Activated CD8-positive, alpha-beta memory T cell treated with anti-CD3 and anti-CD28 coated beads, Interleukin-2, amount 10 ng/mL, durations not matched to agents 7 days and 5 days (primary cell): ENCODE measurements around the gene MBNL2. TPM values are rescaled to one million over a fixed set of nuclear protein-coding genes. Genes with fewer than 3 reads are reported as not detected.
A peak's percentile ranks its signal among the peaks of the same experiment; 100 is the strongest.
"Not testable (repeated sequence)": the region's sequence is repeated elsewhere in the genome, so short reads cannot be mapped to it uniquely, and the experiment has no call there.

Experiments
- ATAC-seq: fragments of 150-1000 bp; cut with Tn5 transposase; one replicate; pipeline ENCODE4 v1.10.0; 2021; ENCODE audit warnings: moderate library complexity
- CTCF ChIA-PET: fragments of 350-600 bp; sonication (Branson Sonifier 250); formaldehyde crosslinking; loops from one replicate; lab custom pipeline; 2021; ENCODE audit warnings: antibody characterized with exemption; lab: Charles Lee
- DNase-seq: peaks from one replicate; pipeline ENCODE4 v3.0.0-alpha.2; 2020
- H3K27ac Mint-ChIP-seq: one replicate; pipeline ENCODE4 v1.8.0; 2021; ENCODE audit warnings: mild to moderate bottlenecking, mixed read lengths
- H3K27me3 Mint-ChIP-seq: one replicate; pipeline ENCODE4 v1.8.0; 2021; ENCODE audit warnings: mixed read lengths
- H3K36me3 Mint-ChIP-seq: one replicate; pipeline ENCODE4 v1.8.0; 2021; ENCODE audit warnings: mild to moderate bottlenecking, mixed read lengths
- H3K4me1 Mint-ChIP-seq: one replicate; pipeline ENCODE4 v1.8.0; 2021; ENCODE audit warnings: mixed read lengths
- H3K4me3 Mint-ChIP-seq: one replicate; pipeline ENCODE4 v1.8.0; 2021; ENCODE audit warnings: mild to moderate bottlenecking, moderate library complexity, mixed read lengths
- H3K9me3 Mint-ChIP-seq: one replicate; pipeline ENCODE4 v1.8.0; 2022; ENCODE audit warnings: low read depth, mixed read lengths
- total RNA-seq, 2 experiments: library from RNA; stranded (reverse); gene quantifications; one replicate each; pipeline ENCODE4 v1.2.3, GENCODE V29; 2021

Gene MBNL2
- total RNA-seq, 2 experiments from 2014 or later = 9.7 to 13.4 TPM

DNA sequence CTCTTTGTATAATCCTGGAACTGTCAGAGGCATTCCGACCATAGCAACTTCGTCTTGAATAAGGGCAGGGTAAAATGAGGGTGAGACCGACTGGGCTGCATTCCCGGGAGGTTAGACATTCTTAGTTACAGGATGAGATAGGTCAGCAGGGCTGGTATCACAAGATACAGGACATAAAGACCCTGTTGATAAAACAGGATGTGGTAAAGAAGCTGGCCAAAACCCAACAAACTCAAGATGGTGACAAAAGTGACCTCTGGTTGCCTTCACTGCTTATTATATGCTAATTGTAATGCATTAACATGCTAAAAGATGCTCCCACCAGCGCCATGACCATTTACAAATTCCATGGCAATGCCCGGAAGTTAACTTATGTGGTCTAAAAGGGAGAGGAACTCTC lies 27.7 kb upstream of the MBNL2 start:
- CTCF ChIA-PET = no interaction called here
- peaks cover 8% of the 10 kb centered on the region for H3K4me1 Mint-ChIP-seq
- DNase-seq (no peak), ATAC-seq (no peak)
- no peaks in the 10 kb centered on the region for H3K9me3 Mint-ChIP-seq
- no peaks in the 10 kb centered on the region for H3K36me3 Mint-ChIP-seq
- peaks cover 11% of the 10 kb centered on the region for H3K27me3 Mint-ChIP-seq
- H3K4me3 Mint-ChIP-seq = no peak overlapping the region
- H3K27ac Mint-ChIP-seq = no peak overlapping the region

DNA sequence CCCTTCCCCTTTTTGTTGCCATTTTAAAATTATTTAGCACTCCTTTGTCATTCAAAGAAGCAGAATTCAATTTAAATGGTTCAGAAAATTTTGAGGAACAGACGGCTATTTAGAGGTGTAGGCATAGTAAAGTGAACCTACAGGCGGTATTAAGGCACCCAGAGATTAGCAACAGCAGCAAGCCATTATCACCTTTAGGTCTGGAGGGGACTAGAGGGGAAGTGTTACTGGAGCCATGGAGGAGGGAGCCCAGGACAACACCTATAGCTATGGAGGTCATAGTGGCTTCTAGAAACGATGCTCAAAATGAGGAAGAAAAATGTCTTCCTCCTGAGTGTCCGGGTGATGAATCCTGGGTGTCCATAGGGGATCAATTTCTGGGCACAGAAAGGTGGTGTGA lies 25.8 kb upstream of the MBNL2 start:
- CTCF ChIA-PET = no interaction called here
- H3K27me3 Mint-ChIP-seq = peaks cover 15% of the 10 kb centered on the region
- DNase-seq (no peak), ATAC-seq (no peak)
- H3K4me3 Mint-ChIP-seq = no peak overlapping the region
- peaks cover 8% of the 10 kb centered on the region for H3K4me1 Mint-ChIP-seq
- no peaks in the 10 kb centered on the region for H3K9me3 Mint-ChIP-seq
- H3K27ac Mint-ChIP-seq = no peak overlapping the region
- peaks cover 1% of the 10 kb centered on the region for H3K36me3 Mint-ChIP-seq

DNA sequence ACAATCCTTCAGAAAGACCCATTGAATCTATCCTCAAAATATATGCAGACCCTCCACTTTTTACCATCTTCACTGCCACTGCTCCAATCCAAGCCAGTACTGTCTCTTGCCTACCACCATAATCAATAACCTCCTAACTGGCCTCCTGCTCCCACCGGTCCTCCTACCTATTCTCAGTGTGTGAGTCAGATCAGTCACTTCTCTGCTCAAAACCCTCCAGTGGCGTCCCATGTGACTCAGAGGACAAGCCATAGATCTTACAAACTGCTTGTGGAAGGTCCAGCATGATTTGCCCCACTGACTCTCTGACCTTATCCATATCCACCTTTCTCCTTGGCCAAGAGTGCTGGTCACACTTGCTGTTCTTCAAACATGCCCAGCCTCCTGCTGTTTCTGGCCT lies 23.4 kb upstream of the MBNL2 start:
- H3K4me1 Mint-ChIP-seq = peaks cover 3% of the 10 kb centered on the region
- H3K9me3 Mint-ChIP-seq = no peaks in the 10 kb centered on the region
- peaks cover 17% of the 10 kb centered on the region for H3K27me3 Mint-ChIP-seq
- no peak overlapping the region for H3K27ac Mint-ChIP-seq
- no peak for DNase-seq
- H3K4me3 Mint-ChIP-seq = no peak overlapping the region
- ATAC-seq = no peak
- peaks cover 1% of the 10 kb centered on the region for H3K36me3 Mint-ChIP-seq
- CTCF ChIA-PET = no interaction called here

DNA sequence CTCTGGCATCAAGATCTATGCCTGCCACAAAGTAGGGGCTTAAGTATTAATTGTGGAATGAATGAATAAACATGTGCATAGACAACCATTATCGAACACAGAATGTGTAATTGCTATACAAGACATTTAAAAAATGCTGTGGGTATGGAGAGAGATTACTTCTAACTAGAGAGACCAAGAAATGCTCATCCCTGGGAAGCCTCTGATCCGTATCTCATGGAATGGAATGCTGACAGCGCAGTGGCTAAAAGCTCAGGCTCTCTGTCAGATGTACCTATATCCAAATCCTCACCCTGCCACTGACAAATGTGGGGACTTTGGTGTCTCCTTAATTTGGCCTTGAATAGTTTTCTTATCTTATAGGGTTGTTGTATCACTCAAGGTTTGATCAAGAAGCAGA lies 22.7 kb upstream of the MBNL2 start:
- no peaks in the 10 kb centered on the region for H3K4me1 Mint-ChIP-seq
- CTCF ChIA-PET = no interaction called here
- H3K27me3 Mint-ChIP-seq = peaks cover 17% of the 10 kb centered on the region
- H3K9me3 Mint-ChIP-seq = no peaks in the 10 kb centered on the region
- ATAC-seq (no peak), DNase-seq (no peak)
- no peak overlapping the region for H3K4me3 Mint-ChIP-seq
- H3K27ac Mint-ChIP-seq = no peak overlapping the region
- peaks cover 1% of the 10 kb centered on the region for H3K36me3 Mint-ChIP-seq

DNA sequence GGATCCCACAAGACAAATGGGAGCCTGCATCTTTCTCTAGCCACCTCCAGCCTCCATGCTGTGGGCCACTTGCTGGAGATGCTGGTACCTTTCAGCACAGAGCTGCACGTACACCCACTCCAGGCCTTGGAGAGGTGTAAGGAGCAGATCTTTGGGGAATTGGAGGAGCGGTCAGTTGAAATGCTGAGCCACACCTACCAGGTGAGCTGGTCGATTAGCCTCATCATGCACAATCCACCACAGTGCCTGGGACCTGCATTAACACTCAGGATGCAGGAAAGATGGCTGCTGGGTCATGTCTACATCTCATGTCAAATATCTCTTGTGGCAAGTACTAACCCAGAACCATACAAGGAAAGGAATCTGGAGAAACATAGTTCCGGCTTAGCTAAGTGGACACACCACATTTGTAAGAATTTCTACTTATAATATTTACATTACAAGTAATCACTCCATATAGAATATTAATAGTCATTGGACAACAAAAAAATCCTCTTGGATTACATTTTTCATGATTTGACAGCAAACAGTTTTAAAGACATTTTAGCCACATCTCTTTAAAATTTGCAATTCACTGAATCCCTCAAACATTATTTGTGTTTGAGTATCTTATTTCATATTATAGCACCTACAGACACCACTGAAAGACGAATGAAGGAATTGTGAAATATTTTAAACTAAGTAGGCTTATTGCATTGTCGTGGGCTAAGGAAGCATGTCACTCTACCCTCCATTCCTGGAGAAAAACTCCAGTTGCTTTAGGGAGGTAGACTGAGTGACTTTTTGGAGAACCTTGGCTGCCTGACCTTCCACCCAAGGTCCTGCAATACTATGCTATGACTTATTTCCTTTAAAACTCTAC lies 21.8 kb upstream of the MBNL2 start:
- Mint-ChIP-seq H3K9me3 (no peaks in the 10 kb centered on the region), H3K36me3 (peaks cover 1% of the 10 kb centered on the region), H3K4me1 (no peaks in the 10 kb centered on the region), H3K27ac (no peak overlapping the region), H3K27me3 (peaks cover 13% of the 10 kb centered on the region), H3K4me3 (no peak overlapping the region)
- CTCF ChIA-PET = no interaction called here
- DNase-seq = no peak
- no peak for ATAC-seq

DNA sequence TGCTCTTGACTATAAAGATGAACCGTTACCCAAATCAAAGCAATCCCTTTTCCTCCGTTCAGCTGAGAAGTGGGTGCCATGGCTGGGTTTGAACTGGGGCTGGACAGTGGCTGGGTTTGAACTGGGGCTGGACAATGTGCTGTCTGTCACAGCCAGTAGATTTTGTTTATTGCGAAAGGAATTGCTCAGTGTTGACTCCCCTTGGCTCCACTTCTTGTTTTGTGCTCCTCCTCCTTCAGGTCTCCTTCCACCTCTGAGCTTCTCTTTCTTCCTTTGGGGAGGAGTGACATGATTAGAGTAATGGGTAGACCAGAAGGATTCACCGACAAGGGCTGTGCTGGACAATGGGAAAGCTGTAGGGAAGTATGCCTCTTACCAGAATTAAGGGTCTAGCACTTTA lies 19.4 kb upstream of the MBNL2 start:
- Mint-ChIP-seq H3K4me3 (no peak overlapping the region), H3K9me3 (no peaks in the 10 kb centered on the region), H3K27ac (no peak overlapping the region), H3K4me1 (peaks cover 4% of the 10 kb centered on the region), H3K36me3 (peaks cover 5% of the 10 kb centered on the region), H3K27me3 (peaks cover 12% of the 10 kb centered on the region)
- ATAC-seq (no peak), DNase-seq (no peak)
- CTCF ChIA-PET = no interaction called here

DNA sequence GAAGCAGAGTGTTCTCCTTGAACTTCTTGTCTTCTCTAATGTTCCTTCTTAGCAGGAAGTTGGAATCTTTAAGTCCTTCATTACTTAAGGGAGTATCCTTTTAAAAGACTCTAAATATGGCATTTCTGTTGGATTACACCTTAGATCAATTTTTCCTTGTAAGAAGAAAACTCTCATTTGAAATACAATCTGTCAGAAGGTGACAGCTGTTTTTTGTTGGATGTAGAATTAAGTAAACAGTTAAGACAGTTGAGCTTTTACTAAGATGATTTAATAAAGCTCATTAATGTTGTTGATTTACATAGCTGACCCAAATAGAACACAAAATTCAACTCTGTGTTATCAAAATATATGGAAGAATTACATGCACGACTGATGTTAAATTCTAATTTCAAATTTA lies 16.7 kb upstream of the MBNL2 start:
- ATAC-seq (no peak), DNase-seq (no peak)
- Mint-ChIP-seq H3K9me3 (no peaks in the 10 kb centered on the region), H3K27me3 (peaks cover 7% of the 10 kb centered on the region), H3K4me3 (no peak overlapping the region), H3K36me3 (peaks cover 5% of the 10 kb centered on the region), H3K27ac (no peak overlapping the region), H3K4me1 (peaks cover 14% of the 10 kb centered on the region)
- CTCF ChIA-PET = interaction anchor here (1.2 to 1.3 kb wide), 2 partner anchors 17 to 154 kb away, joined by 3 to 5 read pairs; partner anchors contain the start of gene MBNL2

DNA sequence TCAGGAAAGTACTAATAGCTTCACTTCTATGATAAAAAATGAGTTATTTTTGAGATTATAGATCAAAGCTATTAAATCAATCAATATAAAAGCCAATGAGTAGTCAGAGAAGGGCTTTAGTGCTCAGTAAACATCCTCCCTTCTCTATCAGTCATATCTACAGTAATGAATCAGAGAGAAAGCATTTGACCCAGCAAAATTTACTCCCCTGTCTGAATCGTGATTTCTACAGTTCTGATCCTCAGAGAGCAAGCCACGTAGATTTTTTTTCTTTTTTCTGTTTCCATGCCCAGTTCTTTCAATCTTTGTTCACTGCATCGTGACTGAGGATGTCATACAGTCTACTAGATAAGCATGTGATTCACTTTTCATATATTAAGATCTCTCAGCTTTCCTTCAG lies 16.2 kb upstream of the MBNL2 start:
- Mint-ChIP-seq H3K36me3 (peaks cover 4% of the 10 kb centered on the region), H3K27ac (no peak overlapping the region), H3K27me3 (peaks cover 5% of the 10 kb centered on the region), H3K4me3 (no peak overlapping the region), H3K9me3 (no peaks in the 10 kb centered on the region), H3K4me1 (peaks cover 19% of the 10 kb centered on the region)
- DNase-seq (no peak), ATAC-seq (no peak)
- CTCF ChIA-PET = interaction anchor here (1.0 to 1.3 kb wide), 3 partner anchors 16 to 153 kb away, joined by 3 to 5 read pairs (median 3); partner anchors contain the start of gene MBNL2

DNA sequence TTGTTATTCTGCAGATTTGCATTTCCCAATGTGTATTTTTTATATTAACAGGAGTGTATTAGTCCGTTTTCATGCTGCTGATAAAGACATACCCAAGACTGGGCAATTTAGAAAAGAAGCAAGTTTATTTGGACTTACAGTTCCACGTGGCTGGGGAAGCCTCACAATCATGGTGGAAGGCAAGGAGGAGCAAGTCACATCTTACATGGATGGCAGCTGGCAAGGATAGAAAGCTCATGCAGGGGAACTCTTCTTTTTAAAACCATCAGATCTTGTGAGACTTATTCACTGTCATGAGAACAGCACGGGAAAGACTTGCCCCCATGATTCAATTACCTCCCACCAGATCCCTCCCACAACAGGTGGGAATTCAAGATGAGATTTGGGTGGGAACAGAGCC lies 14.9 kb upstream of the MBNL2 start:
- not testable (repeated sequence) for H3K27ac Mint-ChIP-seq, H3K9me3 Mint-ChIP-seq, ATAC-seq, H3K4me3 Mint-ChIP-seq, H3K36me3 Mint-ChIP-seq, DNase-seq, H3K27me3 Mint-ChIP-seq
- peaks cover 27% of the 10 kb centered on the region for H3K4me1 Mint-ChIP-seq
- CTCF ChIA-PET = interaction anchor here (1.1 kb wide), 1 partner anchor 22 kb away, joined by 3 read pairs; no protein-coding TSS in a partner anchor

DNA sequence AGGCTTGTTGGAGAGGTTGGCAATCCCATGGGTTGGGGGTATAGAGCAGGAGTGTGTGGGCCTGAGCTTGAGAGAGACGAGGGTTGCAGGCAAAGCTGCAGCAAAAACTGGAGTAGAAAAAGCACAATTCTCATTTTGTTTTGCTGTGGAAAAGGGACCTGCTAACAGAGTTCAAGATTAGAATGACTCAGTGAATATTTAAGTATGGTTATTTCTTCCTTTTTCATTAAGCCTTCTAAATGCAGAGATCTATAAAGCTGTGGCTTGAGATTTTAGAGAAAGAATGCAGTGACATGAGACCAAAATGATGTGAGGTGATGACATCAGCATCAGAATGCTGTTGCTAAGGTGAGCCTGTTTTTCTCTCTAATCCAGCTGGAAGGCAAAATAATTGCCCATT lies 10.8 kb upstream of the MBNL2 start:
- Mint-ChIP-seq H3K36me3 (peaks cover 4% of the 10 kb centered on the region), H3K27ac (no peak overlapping the region)

DNA sequence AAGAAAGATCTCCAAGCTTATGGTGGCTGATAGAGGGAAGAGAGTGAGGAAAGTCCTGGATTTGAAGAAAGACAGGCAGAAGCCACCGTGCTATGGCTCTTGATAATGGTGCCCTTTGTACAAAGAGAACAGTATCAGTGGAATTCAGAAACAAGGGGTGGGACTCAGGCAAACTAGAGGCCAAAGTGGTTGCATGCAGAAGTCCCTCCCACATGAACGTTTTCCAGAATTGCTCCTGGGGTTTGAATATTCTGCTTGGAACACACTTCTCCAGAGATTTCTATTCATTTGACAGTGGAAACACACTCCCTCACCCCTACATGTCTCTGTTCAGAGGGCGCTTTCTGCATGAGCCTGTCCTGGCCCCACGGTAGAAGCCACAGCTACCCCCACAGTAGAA lies 10.1 kb upstream of the MBNL2 start:
- H3K27ac Mint-ChIP-seq = no peak overlapping the region
- H3K27me3 Mint-ChIP-seq = no peaks in the 10 kb centered on the region
- H3K36me3 Mint-ChIP-seq = peaks cover 4% of the 10 kb centered on the region
- ATAC-seq (no peak), DNase-seq (no peak)
- H3K9me3 Mint-ChIP-seq = no peaks in the 10 kb centered on the region
- H3K4me1 Mint-ChIP-seq = peaks cover 37% of the 10 kb centered on the region
- no peak overlapping the region for H3K4me3 Mint-ChIP-seq
- CTCF ChIA-PET = interaction anchor here (1.0 to 4.0 kb wide), 5 partner anchors 8 to 132 kb away, joined by 3 to 24 read pairs (median 5); partner anchors contain the start of gene MBNL2

More for the DNA sequence above, 10.8 kb upstream of the MBNL2 start:
- Mint-ChIP-seq H3K4me1 (peaks cover 37% of the 10 kb centered on the region), H3K27me3 (no peaks in the 10 kb centered on the region), H3K4me3 (no peak overlapping the region), H3K9me3 (no peaks in the 10 kb centered on the region)
- no peak for DNase-seq
- ATAC-seq = no peak
- CTCF ChIA-PET = interaction anchor here (1.7 to 4.0 kb wide), 5 partner anchors 9 to 133 kb away, joined by 3 to 24 read pairs (median 7); partner anchors contain the start of gene MBNL2

DNA sequence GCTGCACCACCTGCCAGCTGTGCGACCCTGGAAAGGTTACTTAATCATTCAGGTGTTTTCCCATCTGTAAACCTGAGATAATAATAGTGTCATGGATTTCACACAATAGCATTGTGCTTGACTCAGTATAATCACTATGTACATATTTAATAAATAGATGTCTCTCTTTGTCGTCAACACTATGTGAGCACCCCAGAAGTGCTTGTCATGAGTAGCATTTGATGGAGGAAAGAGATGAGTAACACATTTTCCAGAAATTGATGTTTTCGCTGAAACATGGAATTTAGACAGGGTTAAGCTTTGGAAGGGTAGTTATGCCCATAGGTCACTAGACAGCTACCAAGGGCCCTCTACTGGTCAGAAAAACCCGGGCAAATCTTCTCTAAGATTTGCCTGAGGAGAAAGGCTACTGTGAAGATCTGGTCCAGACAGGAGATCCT lies 9.5 kb upstream of the MBNL2 start:
- no peak for DNase-seq
- Mint-ChIP-seq H3K27me3 (no peaks in the 10 kb centered on the region), H3K27ac (no peak overlapping the region), H3K9me3 (no peaks in the 10 kb centered on the region), H3K36me3 (peaks cover under 1% of the 10 kb centered on the region), H3K4me3 (no peak overlapping the region), H3K4me1 (peaks cover 37% of the 10 kb centered on the region)
- no peak for ATAC-seq
- CTCF ChIA-PET = interaction anchor here (1.0 to 4.0 kb wide), 4 partner anchors 10 to 132 kb away, joined by 3 to 24 read pairs (median 5); partner anchors contain the start of gene MBNL2

DNA sequence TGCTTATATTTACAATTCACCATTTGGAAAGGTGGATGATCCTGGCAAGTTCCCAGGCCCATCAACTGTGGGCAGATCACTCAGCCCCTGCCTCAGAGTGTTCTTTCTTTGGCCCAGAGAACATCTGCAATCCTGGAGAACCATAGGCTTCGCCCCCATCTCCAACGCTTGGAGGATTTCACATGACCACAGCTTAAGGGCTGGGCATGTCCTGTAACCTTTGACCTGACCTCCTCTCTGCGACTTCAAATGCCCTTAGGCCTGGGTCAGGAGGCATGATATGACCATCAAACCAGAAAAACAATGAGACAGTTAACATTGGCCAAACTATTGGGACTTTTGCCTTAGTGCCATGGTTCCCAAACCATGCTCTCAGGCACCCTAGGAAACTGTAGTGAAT lies 7.2 kb upstream of the MBNL2 start:
- peak; percentile 20 for ATAC-seq
- CTCF ChIA-PET = interaction anchor here (0.9 to 1.4 kb wide), 3 partner anchors 10 to 129 kb away, joined by 4 to 7 read pairs (median 4); no protein-coding TSS in a partner anchor
- Mint-ChIP-seq H3K9me3 (no peaks in the 10 kb centered on the region), H3K4me3 (no peak overlapping the region), H3K27ac (no peak overlapping the region), H3K4me1 (peaks cover 32% of the 10 kb centered on the region), H3K36me3 (no peaks in the 10 kb centered on the region), H3K27me3 (no peaks in the 10 kb centered on the region)
- no peak for DNase-seq
